Fibroblast of upper back skin (primary cell): ENCODE data around the gene STEAP1B.
A peak's percentile ranks its signal among the peaks of the same experiment; 100 is the strongest.
"Not testable (repeated sequence)": the region's sequence is repeated elsewhere in the genome, so short reads cannot be mapped to it uniquely, and the experiment has no call there.

Experiments
- DNase-seq: peaks from one replicate; pipeline ENCODE4 v3.0.0-alpha.2; 2013

The STEAP1B gene

DNA sequence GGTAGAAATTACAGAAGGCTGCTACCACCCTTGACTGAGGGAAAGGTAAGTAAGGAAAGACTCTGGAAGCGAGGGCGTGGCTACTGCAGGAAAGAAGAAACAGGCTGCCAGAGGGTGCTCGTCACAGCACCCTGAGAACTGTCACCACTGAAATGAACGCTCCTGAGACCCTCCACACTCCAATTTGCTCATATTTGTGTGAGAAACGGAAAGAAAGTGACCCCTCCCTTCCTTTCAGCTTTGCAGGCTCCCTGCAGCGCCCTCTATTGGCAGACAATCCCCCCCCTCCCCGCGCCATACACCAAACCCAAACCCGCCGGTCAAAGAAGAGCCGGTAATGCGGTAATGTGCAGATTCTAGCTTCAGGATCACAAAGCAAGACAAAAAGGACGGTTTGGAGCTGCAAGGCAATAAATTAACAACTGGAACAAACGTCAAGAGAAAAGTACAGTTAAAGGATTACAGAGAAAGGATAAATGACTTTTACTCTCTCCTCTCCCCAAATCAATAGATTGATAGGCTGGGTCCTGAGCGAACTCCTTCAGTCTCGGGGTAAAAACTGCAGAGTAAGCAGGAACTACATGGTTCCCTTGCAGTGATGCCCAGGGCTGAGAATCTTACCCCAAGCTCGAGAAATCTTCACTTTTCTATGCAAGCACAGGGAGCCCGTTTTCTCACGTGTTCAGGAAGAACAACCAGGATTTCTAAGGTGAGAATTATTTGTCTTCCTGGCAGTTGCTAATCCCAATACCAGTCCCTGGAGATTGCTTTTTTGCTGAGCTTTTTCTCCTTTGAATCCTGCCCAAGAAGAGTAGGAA, 47.6 kb downstream of the STEAP1B start:
- DNase-seq, result peak; percentile 14

DNA sequence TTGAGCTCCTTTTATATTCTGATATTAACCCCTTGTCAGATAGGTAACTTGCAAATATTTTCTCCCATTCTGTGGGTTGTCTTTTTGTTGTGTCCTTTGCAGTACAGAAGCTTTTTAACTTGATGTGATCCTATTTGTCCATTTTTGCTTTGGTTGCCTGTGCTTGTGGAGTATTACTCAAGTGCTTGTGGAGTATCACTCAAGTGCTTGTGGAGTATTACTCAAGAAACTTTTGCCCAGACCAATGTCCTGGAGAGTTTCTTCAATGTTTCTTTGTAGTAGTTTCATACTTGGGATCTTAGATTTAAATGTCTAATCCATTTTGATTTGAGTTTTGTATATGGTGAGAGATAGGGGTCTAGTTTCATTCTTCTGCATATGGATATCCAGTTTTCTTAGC, 50.0 kb downstream of the STEAP1B start:
- not testable (repeated sequence) for DNase-seq

DNA sequence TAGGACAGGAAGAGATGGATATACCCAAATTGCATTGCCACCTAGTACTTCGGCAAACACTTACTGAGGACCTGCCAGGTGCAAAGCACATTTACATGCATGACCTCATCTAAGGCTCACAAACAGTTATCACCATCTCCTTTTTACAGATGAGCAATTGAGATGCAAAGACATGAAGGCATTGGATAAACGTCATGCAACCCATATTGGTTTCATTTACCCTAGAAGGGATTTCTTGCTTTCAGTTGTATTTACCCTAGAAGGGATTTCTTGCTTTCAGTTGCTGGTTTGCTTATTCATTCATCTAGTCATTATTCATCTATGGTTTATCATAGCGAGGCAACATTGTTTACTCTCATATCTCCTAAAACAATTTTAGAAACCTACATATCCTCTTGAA, 52.2 kb downstream of the STEAP1B start:
- DNase-seq, result no peak

DNA sequence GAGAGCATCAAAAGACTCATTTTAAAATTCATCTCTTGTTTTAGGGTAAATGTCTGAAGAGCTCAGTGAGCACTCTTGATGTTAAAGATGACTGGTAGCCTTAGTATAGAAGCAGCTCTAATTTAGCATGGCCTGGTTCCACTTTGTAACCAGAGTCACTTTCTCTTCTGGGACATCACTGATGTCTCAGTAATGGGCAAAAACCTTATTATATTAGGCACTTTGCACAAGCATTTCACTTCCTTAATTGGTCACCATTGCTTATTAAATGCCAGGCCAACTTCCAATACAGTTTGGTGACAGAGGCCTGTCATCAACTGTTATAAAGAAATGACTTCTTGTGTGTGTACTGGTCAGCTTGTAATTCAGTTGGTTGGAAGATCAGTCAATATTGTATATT, 53.0 kb downstream of the STEAP1B start:
- DNase-seq, result no peak

DNA sequence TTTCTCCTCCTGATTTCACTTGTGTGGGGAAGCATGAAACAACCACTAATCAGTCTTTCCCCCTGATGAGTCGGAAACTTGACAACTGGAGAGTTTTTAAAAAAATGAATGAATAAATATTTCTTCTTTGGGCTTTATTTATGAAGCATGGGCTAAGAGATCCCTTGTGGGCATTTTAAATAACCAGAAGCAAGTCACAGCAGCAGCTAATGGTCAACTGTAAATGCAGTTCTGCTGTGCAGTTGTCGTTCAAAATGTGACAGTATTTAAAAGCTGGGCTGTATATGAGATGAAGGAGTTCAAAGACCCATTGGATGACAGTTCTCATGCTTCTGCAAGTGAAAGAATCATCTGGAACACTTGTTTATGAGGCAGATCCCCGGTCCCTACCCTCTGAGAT, 54.1 kb downstream of the STEAP1B start:
- no peak for DNase-seq

DNA sequence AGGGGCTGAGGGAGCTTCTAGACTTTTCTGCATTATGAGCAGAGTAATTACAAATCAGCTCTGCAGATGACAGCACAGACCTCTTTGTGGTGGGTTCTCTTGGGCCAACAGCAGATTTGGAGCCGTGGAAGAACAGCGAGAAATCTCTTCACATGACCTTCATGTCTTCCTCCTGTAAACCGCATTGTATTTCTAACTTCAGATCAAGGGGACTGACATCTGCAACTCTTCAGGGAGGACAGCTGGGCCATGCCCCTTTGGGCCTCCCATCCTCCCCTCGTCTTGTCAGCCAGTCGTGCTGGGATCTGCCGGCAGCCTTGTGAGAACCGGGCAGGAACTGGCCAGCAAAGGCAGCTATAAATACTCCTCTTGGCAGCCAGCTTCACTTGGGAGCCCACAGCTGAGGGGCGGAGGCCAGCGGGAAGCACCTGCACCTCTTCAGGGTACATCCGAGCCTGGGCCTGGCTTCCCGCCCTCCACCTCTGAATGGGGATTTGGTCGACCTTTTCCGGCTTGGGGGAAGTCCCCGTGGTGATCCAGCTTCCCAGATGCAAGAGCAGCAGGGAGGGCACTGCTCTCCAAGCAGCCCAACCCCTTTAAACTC, 54.7 kb downstream of the STEAP1B start:
- DNase-seq, result peak; percentile 11

DNA sequence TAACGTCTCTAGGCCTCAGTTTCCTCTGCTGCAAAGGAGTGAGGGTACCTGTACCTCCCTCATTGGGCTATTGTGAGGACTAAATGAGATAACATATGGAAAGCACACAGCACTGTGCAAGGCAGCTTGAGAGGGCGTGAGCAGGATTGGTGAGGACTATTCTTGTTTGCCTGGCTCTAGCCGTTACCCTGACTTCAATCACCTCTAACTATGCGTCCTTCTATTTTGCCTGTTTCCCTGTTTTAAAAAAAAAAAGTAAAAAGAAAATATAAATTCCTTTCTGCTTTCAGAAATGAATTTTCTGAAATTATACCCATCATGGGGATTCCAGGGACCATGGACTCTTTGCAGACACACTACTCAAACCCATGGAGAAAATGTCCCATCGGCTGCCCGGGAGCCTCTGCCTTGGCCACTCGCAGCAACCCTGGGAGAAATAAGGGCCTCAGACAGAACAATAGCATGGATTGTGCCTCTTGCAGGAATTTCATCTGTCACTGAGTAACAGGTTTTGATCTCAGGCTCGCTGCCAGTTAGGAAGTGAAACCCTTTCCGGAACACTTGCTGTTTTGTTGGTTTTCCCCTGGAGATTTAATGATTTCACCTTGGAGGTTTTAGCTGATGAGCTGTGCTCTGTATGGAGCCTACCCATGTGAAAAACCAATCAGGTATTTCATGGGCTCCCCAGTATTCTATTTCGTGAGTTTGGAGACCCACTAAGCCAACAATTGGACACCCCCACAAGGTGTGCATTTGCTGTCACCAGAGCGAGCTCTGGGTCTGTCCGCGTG, 55.6 kb downstream of the STEAP1B start:
- DNase-seq, result no peak

DNA sequence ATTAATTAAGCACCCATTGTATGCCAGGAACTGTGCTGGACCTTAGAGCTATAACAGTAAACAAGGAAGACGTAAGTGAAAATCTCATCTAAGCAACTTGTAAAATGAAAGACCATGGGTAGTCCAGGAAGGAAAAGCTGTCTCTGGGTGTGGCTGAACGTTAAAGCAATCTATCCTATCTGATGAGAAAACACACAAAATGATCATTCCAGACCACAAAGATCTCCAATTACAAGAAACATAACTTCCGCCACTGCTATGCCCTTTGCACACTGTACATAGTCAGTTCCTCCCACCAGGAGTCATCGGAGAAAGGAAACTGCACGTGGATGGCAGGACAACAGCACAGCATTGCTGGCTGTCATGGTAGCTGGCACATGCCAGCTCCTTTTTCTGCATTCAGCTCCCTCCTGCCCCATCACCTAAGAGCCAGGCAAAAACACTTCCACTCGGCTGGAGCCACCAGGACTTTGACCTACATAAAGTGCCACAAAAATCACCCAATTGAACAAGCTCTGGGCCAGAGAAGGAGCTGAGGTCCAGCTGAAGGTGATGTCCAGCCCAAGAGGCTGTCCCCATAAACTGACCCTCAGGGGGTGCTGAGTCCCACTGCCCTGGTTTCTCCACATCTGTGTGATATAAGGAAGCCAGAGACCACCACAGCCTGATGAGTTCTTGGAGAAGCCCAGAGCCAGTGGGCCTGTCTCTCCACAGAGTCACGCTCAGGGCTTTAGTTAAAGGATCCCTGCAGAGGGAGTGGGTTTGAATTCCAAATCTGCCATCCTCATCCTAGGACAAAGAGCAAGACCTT, 56.4 kb downstream of the STEAP1B start:
- DNase-seq, result no peak

DNA sequence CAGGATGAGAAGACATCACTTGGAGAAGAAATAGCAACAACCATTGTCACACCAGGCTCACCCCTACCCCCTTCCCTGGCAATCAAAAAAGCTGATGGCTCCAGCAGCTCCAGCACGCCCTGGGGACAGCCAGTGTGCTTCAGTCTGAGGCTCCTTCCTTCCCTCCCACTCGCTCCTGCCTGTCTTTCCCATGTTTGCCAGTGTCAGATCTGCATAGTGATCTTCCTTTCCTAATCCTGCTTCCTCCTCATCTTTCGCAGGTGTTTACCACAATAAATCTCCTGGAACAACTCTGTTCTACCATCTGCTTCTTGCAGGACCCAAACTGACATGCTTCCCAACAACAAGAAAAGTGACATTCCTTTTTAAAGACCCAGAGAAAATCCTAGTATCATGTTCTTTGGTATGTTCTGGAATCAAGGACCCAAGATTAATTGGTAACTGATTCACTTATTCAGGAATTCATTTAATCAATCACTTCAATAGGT, 57.1 kb downstream of the STEAP1B start:
- DNase-seq, result no peak

DNA sequence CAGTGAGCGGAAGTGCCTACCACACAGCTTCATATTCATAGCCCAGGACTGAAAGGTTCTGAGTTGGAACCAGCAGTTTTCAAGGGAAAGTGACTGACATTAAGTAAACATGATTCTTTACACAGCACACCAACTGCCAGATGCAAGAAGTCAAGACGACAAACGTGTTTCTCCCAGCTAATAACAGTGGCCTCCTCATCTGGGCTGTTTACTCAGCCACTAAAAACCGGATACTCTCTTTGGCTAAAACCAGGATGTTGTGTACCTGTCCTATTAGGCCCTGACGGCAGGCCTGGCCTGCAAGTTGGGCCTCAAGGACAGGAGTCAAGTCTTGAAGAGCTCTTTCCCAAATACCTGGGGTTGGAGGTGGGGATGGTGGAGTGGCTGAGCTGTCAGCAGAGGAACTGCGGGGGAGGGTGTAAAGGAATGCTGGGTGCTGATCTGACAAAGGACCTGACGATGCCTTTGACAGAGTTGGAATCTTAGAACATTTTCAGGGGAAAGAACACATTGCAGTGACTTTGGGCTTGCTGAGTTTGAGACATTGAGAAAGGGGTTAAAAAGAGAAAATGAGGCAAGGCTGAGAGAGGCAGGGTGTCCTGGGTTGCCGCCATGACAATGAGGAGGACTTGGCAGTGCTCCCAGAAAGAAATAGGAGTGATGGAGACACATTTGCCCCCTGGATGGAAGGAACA, 57.7 kb downstream of the STEAP1B start:
- no peak for DNase-seq

DNA sequence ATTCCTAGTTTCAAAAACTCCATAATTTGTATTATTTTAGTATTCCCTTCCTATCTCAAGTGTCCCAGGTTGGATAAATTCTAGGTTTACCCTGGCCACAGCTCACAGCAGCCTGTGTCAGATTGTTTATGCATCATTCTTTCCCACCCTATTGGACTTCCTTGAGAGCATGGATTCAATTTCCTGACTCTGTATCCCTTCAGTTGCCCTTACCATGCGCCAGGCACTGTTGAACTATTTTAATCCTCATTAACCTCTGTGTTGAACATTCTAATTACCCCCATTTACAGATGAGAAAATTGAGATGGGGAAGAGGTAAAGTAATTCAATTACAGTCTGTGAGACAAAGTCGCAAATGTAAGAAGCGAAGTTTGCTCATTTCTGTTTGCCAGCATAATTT, 58.8 kb downstream of the STEAP1B start:
- DNase-seq, result no peak

DNA sequence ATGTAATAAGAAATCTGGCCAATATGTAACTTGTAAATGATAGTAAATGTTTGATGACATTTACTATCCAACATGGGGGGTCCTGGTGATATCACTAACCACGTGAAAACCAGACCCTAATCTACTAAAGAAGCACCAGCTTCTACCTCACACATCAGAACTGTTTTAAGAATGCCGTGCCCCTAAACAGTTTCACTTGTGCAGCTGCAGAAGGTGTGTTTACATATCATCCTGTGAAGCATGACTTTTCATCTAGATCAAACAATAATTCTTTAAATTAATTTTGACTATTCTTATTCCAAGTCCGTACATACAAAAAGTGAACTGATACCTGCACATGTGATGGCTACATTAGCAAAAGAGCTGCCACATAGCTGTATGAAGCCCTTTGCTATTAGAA, 61.0 kb downstream of the STEAP1B start:
- DNase-seq, result no peak

DNA sequence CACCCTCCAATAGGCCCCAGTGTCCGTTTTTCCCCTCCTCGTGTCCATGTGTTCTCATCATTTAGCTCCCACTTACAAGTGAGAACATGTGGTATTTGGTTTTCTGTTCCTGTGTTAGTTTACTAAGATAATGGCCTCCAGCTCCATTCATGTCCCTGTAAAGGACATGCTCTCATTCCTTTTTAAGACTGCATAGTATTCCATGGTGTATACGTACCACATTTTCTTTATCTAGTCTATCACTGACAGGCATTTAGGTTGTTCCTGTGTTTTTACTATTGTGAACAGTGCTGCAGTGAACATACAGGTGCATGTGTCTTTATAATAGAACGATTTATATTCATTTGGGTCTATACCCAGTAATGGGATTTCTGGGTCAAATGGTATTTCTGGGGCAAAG, 63.4 kb downstream of the STEAP1B start:
- not testable (repeated sequence) for DNase-seq

DNA sequence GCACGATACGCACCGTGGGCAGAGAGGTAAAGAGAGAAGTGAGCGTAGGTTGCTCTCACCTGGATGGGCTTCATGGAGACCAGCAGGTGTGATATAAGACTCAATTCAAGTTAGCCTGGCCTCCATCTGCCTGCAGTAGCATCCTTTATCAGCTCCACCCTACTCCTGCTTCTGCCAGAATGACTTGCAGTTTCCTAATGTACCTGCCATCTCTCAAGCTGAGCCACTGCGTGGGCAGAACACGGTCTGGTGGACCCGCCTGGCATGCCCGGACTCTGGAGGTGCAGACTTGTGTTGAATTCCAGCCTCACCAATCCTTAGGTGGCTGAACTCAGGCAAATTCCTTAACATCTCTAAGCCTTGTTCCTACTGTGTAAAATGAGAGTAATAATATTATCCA, 64.3 kb downstream of the STEAP1B start:
- DNase-seq, result no peak

DNA sequence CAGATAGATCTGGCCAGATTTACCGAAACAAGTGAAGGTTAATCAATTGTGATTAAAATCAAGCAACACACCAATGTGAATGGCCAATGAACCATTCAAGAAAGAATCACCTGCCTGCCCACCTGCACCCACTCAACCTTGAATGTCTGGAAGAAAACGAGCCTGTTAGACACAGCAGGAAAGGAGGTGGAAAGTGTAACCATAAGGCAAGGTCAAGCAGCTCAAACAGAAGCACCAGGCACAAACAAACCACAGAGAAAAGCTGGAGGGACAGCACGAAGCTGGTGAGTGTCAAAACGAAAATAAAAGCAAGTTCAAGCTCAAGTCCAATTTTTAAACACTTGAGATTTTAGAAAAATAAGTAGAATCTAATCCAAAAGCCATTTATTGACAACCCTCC, 64.9 kb downstream of the STEAP1B start:
- no peak for DNase-seq

DNA sequence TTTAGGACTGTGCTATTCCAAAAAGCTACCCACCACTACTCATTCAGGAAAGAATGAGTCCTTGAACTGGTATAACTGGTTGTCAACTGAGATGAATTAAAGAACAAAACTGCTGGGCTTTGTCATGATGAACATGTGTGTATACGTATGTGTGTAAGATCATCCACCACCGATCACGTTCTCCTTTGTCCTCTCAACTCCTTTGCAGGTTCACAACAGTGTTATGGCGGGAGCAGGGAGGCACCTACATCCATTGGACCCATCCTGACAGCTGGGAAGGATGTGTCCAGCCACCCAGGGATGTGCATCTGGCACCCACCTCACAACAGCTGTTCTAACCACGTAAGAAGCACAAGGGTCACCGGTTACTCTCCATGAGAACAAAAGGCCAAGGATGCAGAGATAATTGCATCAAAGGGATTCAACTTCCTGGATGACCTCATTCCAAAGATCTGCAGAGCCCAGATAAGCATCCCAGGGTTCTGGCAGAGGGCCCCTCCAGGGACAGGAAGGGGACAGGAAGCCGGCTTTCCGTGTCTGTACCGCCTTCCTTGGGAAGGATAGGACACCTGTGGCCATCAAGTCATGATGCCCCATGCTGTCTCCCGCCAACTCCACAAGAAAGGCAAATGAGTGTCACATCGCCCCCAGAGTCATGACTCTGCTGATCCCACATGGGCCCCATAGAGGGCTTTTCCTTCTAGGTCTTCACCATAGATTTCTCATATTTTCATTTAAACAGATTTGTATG, 66.1 kb downstream of the STEAP1B start:
- DNase-seq, result no peak

DNA sequence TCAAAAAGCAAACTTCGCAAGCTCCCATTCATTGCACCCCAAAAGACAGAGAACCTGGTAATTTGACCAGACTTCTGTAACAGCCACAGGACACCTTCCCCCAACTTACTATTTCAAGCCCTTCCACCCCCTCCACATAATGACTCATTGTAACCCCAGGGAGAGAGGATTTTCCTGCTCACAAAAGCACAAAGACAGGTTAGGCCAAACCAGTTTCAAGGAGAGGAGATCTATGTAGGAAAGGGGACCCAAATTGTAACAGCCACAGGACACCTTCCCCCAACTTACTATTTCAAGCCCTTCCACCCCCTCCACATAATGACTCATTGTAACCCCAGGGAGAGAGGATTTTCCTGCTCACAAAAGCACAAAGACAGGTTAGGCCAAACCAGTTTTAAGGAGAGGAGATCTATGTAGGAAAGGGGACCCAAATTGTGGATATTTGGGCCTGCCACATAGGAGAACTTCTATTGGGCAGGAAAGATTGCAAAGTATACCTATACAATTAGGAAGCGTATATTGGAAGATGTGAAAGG, 66.8 kb downstream of the STEAP1B start:
- not testable (repeated sequence) for DNase-seq

DNA sequence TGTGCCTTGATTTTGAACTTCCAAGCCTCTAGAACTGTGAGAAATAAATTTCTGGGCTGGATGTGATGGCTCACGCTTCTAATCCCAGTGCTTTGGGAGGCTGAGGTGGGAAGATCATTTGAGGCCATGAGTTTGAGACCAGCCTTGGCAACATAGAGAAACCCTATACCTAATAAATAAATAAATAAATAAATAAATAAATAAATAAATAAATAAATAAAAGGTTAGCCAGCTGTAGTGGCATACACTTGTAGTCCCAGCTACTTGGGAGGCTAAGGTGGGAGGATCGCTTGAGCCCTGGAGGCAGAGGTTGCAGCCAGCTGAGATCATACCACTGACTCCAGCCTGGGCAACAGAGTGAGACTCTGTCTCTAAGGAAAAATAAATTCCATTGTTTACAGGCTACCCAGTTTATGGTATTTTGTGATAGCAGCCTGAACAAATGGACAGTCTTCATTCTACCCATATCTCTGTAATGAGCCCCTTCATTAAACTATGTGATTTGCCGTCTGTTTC, 67.7 kb downstream of the STEAP1B start:
- DNase-seq, result no peak

DNA sequence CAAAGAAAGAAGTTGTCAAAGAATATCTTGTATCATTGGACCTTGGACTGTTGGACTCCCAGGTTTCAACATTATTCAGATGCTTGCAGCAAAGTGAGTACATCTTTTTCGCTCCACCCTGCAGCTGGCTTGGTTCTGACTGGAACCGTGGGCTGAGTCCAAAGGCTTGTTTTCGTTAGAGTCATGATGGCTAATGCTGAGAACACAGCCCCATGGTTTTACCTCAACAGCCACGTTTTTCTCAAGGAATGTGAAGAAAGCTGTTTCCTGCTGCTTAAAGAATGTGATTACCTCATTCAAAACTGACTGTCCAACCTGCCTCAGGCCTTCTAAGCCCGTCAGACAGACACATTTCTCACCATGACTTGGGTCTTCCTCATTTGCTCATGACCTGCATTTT, 69.5 kb downstream of the STEAP1B start:
- DNase-seq, result peak; percentile 41

DNA sequence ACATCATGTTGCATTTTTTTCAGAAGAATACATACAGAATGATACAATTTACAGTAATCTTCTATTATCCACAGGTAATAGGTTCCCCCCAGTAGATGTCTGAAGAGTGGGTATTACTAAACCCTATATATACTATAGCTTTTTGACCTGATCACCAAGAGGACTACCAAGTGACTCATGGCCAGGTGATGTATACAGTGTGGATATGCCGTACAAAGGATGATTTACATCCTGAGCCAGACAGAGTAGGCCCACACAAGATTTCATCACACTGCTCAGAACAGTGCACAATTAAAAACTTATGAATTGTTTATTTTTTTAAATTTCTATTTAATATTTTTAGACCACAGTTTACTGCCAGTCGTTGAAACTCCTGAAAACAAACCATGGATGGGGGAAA, 70.6 kb downstream of the STEAP1B start:
- DNase-seq, result no peak

DNA sequence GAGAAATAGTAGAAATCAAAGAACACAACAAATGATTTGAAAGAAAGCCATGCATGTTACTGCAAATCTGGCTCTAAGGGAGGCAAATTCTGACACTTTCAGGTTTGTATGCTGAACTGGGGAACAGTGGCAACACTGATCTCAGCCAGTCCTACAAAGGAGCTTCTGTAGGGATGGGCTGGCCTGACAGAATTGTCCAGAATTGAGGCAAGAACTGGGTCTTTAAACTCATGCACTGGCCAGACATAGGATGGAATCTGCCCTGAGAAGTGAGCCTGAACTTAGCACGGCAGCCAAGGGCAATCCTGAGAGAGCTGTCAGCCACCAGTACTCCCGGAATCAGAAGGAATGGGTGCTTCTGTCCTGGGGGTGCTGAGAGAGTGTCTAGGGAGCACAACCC, 72.1 kb downstream of the STEAP1B start:
- DNase-seq, result no peak
